ENCODE results near the gene GIPR.
"Not testable (repeated sequence)": the region's sequence is repeated elsewhere in the genome, so short reads cannot be mapped to it uniquely, and the experiment has no call there.

DNA sequence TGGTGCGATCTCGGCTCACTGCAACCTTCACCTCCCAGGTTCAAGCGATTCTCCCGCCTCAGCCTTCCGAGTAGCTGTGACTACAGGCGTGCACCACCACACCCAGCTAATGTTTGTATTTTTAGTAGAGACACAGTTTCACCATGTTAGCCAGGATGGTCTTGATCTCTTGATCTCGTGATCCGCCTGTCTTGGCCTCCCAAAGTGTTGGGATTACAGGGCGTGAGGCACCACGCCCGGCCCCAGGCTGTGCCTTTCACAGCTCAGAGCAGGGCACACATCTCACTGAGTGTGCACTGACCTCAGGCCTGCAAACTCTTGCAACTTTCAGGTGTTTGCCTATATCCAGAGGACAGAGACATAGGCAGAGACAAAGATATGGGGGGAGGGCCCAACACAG, 17.0 kb downstream of the GIPR start:
- TF ChIP-seq MZF1 (tag by site-specific recombination; IDR thresholded peaks at IDR 0.05; ENCODE audit: borderline replicate concordance); ZNF350 (tag by site-specific recombination; IDR thresholded peaks at IDR 0.05); ZBTB1 (tag by site-specific recombination; IDR thresholded peaks at IDR 0.05); ZNF521 (tag by site-specific recombination; IDR thresholded peaks at IDR 0.05); ZNF10 (tag by site-specific recombination; IDR thresholded peaks at IDR 0.05); ZNF660 (tag by site-specific recombination; IDR thresholded peaks at IDR 0.05): not testable (repeated sequence)
- TF ChIP-seq, protein P1, sequence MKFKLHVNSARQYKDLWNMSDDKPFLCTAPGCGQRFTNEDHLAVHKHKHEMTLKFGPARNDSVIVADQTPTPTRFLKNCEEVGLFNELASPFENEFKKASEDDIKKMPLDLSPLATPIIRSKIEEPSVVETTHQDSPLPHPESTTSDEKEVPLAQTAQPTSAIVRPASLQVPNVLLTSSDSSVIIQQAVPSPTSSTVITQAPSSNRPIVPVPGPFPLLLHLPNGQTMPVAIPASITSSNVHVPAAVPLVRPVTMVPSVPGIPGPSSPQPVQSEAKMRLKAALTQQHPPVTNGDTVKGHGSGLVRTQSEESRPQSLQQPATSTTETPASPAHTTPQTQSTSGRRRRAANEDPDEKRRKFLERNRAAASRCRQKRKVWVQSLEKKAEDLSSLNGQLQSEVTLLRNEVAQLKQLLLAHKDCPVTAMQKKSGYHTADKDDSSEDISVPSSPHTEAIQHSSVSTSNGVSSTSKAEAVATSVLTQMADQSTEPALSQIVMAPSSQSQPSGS (tag by site-specific recombination; IDR thresholded peaks at IDR 0.05; ENCODE audit: low read depth) = not testable (repeated sequence)
- TF ChIP-seq, protein P2, sequence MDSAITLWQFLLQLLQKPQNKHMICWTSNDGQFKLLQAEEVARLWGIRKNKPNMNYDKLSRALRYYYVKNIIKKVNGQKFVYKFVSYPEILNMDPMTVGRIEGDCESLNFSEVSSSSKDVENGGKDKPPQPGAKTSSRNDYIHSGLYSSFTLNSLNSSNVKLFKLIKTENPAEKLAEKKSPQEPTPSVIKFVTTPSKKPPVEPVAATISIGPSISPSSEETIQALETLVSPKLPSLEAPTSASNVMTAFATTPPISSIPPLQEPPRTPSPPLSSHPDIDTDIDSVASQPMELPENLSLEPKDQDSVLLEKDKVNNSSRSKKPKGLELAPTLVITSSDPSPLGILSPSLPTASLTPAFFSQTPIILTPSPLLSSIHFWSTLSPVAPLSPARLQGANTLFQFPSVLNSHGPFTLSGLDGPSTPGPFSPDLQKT (IDR thresholded peaks at IDR 0.05; ENCODE audit: borderline replicate concordance, low read depth, low read length) = not testable (repeated sequence)
- TF ChIP-seq, protein P3, sequence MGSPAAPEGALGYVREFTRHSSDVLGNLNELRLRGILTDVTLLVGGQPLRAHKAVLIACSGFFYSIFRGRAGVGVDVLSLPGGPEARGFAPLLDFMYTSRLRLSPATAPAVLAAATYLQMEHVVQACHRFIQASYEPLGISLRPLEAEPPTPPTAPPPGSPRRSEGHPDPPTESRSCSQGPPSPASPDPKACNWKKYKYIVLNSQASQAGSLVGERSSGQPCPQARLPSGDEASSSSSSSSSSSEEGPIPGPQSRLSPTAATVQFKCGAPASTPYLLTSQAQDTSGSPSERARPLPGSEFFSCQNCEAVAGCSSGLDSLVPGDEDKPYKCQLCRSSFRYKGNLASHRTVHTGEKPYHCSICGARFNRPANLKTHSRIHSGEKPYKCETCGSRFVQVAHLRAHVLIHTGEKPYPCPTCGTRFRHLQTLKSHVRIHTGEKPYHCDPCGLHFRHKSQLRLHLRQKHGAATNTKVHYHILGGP (tag by site-specific recombination; IDR thresholded peaks at IDR 0.05) = not testable (repeated sequence)
